Measurements from ENCODE around the gene FAAP20. TPM values are rescaled to one million over a fixed set of nuclear protein-coding genes. Genes with fewer than 3 reads are reported as not detected.

FAAP20 gene
- total RNA-seq, 1 donor from 2014 or later: 14.2 TPM

DNA sequence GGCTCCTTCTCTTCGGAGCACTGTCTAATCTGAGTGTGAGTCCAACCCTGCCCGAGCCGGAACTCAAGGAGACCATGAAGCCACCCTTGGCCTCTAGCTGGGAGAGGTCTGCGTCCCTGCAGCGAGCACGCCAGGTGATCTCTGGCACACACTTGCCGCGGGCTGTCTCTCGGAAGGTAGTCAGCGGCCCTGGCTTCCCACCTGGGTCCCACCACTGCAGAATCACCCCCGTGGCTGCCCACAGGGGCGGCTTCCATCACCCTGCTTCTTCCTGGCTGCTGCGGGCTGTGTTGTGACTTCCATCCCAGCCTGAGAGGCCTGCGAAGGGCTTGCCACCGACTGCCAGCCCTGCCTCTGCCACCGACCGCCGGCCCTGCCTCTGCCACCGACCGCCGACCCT, 17.0 kb downstream of the FAAP20 start:
- Histone ChIP-seq H3K27me3 (ENCODE audit: control insufficient read depth, insufficient read depth, low read length) (no peaks in the 10 kb centered on the region), H3K4me3 (ENCODE audit: low read depth, low read length) (no peak overlapping the region), H3K36me3 (ENCODE audit: control insufficient read depth, insufficient read depth, low read length) (peaks cover 13% of the 10 kb centered on the region)
- no peak for DNase-seq (ENCODE audit: low read depth)
- TF ChIP-seq, protein P1, sequence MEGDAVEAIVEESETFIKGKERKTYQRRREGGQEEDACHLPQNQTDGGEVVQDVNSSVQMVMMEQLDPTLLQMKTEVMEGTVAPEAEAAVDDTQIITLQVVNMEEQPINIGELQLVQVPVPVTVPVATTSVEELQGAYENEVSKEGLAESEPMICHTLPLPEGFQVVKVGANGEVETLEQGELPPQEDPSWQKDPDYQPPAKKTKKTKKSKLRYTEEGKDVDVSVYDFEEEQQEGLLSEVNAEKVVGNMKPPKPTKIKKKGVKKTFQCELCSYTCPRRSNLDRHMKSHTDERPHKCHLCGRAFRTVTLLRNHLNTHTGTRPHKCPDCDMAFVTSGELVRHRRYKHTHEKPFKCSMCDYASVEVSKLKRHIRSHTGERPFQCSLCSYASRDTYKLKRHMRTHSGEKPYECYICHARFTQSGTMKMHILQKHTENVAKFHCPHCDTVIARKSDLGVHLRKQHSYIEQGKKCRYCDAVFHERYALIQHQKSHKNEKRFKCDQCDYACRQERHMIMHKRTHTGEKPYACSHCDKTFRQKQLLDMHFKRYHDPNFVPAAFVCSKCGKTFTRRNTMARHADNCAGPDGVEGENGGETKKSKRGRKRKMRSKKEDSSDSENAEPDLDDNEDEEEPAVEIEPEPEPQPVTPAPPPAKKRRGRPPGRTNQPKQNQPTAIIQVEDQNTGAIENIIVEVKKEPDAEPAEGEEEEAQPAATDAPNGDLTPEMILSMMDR (IDR thresholded peaks at IDR 0.05; ENCODE audit: insufficient read depth, low read length, severe bottlenecking): no peak
- FAIRE-seq: no peak

DNA sequence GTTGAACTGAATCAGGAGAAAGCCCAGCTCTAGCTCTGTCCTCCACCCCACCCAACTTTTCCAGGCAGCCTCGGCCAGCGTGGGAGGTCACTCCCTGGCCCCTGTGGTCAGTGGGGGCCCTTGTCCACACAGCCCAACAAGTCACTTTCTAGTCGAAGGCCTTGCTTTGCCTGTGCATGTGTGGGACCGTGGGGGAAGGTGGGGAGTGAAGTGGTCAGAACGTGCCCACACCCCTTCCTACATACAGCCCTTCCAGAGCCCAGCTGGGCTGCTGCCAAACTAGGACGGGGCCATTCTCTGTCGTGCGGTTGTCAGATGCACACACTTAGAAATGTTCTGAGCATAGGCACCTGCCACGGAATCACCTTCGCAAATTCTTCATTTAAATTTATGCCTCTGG, 18.0 kb downstream of the FAAP20 start:
- Histone ChIP-seq H3K36me3 (ENCODE audit: control insufficient read depth, insufficient read depth, low read length) (peaks cover 18% of the 10 kb centered on the region), H3K4me3 (ENCODE audit: low read depth, low read length) (no peak overlapping the region), H3K27me3 (ENCODE audit: control insufficient read depth, insufficient read depth, low read length) (no peaks in the 10 kb centered on the region)
- DNase-seq (ENCODE audit: low read depth) (no peak), FAIRE-seq (no peak)
- TF ChIP-seq, protein P1 (IDR thresholded peaks at IDR 0.05; ENCODE audit: insufficient read depth, low read length, severe bottlenecking): no peak

DNA sequence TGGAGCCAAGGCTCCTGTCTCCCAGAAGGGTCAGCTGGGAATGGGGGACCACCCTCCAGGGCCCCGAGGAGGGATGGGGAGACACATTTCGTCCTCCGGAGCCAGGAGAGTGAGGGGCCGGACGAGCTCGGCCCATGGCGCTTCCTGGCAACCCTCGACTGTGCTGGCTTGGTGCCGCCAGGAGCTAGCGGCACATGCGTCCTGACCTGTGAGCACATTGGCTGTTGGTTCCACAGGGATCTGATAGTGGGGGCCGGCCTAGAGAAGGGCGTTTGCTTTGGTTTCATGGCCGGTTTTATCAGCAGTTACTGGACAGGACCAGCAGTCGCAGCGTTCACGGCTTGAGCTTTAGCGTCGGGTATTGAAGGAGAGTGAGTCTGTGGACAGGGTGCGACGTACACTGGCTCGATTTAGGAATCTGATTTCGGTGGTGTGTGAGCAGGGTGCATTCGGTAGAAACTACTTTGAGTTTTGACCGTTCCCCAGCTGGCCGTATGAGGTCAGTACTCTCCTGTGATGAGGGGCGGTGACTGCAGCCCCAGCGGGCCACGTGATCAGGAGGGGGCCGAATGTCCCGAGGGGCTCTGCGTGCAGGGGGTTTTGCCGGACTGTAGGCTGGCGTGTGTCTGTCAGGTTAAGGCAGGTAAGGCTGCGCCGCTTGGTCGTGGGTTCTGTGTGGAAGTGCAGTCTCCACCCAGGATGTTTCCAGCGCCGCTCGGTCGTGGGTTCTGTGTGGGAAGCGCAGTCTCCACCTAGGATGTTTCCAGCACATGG, 18.7 kb downstream of the FAAP20 start:
- no peak overlapping the region for H3K4me3 ChIP-seq (ENCODE audit: low read depth, low read length)
- no peaks in the 10 kb centered on the region for H3K27me3 ChIP-seq (ENCODE audit: control insufficient read depth, insufficient read depth, low read length)
- H3K36me3 ChIP-seq (ENCODE audit: control insufficient read depth, insufficient read depth, low read length): peaks cover 18% of the 10 kb centered on the region
- TF ChIP-seq, protein P1 (IDR thresholded peaks at IDR 0.05; ENCODE audit: insufficient read depth, low read length, severe bottlenecking): no peak
- FAIRE-seq: no peak
- no peak for DNase-seq (ENCODE audit: low read depth)

DNA sequence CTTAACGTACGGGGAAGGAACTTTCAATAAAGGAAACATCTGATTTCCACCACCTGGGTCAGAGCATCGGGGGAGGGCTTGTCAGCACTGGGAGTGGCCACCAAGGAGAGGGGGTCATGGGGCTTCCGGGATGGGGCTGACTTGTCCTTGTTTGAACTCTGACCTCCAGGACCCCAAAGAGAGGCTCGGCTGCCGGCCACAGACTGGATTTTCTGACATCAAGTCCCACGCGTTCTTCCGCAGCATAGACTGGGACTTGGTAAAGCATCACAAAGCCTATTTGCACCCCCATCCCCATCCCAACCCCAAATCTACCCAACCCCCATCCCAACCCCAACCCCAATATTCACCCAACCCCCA, 19.5 kb downstream of the FAAP20 start:
- Histone ChIP-seq H3K36me3 (ENCODE audit: control insufficient read depth, insufficient read depth, low read length) (peaks cover 15% of the 10 kb centered on the region), H3K27me3 (ENCODE audit: control insufficient read depth, insufficient read depth, low read length) (no peaks in the 10 kb centered on the region), H3K4me3 (ENCODE audit: low read depth, low read length) (no peak overlapping the region)
- TF ChIP-seq, protein P1 (IDR thresholded peaks at IDR 0.05; ENCODE audit: insufficient read depth, low read length, severe bottlenecking): no peak
- no peak for DNase-seq (ENCODE audit: low read depth)
- no peak for FAIRE-seq

DNA sequence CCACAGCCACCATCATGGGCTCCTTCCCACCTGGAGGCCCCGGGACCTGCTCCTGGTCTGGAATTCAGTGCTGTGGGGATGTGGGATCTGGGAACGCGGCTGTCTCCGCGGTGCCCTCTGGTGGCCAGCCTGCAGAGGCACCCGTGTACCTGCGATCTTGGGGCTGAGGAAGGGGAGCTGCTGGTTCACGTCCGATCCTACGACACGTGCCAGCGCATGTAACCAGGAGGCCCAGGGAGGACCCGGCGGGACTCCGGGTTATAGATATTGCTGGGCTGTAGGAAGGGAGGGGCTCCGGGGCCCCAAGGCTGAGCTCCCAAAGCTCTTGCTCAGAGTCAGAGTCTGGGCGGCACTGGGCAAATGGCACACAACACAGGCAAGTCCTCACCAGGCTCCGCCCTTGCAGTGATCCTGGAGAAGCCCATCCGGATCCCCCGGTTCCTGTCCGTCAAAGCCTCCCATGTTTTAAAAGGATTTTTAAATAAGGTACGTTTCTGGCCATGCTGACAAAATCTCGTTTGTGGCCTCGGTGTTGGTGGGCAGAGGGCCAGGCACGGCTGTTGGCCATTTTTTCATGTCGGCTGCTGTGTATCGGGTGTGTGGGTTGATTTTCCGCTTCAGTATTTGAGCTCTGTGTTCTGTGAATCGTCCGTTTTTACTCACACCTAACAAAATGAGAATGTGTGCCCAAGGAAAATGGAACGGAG, 20.1 kb downstream of the FAAP20 start:
- FAIRE-seq (no peak), DNase-seq (ENCODE audit: low read depth) (peak; percentile 46)
- H3K36me3 ChIP-seq (ENCODE audit: control insufficient read depth, insufficient read depth, low read length): peaks cover 13% of the 10 kb centered on the region
- no peaks in the 10 kb centered on the region for H3K27me3 ChIP-seq (ENCODE audit: control insufficient read depth, insufficient read depth, low read length)
- H3K4me3 ChIP-seq (ENCODE audit: low read depth, low read length): no peak overlapping the region
- TF ChIP-seq, protein P1 (IDR thresholded peaks at IDR 0.05; ENCODE audit: insufficient read depth, low read length, severe bottlenecking): peak; percentile 93

Data from bronchial epithelial cell (primary cell).